ENCODE measurements around the gene NTN3.
A peak's percentile ranks its signal among the peaks of the same experiment; 100 is the strongest.

DNA sequence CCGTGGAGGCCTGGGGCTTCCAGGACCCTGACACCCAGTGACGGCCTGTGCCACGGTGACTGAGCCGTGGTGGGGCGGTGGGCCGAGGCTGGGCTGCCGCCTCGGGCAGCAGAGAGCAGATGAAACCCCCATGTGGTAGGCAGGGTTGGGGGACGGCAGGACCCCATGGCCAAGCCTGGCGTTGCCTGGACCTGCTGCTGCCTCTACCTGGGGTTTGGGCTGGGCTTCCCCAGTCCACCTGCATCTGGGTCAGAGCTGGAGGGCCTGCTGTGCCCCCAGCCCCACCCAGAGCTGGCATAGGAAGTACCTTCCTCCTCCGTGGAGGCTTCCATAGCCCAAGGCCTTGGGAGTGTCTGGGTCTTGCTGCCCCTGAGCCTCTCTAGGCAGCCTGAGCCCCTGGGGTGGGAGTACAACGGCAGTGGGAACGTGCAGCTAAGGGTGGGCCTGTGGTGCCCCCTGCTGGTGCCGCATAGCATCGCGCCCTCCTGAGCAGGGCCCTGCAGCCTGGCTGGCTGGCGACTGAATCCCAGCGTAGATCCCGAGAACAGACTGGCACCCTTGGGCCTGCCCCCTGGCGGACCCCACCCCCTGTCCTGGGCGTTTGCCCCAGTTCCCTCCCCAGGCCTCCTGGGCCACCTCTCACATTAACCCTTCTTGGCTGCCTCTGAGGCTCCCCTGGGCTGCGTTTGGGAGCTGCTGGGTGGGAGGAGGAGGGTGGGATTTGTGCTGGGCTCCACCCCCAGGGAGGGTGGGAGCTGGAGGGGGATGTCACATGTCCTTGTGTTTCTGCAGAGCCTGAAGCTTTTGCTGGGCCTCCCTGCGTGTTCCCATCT, 30.0 kb downstream of the NTN3 start:
- TF ChIP-seq POLR2A (IDR thresholded peaks at IDR 0.05; ENCODE audit: low read depth, low read length) (0 out of 2 replicates have a peak, but pooled peaks have one; percentile 29), SMC3 (IDR thresholded peaks at IDR 0.05; ENCODE audit: low read depth, low read length) (peak; percentile 83), MXI1 (IDR thresholded peaks at IDR 0.05; ENCODE audit: borderline replicate concordance, low read depth, low read length) (peak; percentile 38; the same call in 1 of the 2 replicates), RAD21 (IDR thresholded peaks at IDR 0.05; ENCODE audit: low read length) (peak; percentile 95), RFX5 (IDR thresholded peaks at IDR 0.05; ENCODE audit: low read depth, low read length) (no peak)
- TF ChIP-seq, protein P1, sequence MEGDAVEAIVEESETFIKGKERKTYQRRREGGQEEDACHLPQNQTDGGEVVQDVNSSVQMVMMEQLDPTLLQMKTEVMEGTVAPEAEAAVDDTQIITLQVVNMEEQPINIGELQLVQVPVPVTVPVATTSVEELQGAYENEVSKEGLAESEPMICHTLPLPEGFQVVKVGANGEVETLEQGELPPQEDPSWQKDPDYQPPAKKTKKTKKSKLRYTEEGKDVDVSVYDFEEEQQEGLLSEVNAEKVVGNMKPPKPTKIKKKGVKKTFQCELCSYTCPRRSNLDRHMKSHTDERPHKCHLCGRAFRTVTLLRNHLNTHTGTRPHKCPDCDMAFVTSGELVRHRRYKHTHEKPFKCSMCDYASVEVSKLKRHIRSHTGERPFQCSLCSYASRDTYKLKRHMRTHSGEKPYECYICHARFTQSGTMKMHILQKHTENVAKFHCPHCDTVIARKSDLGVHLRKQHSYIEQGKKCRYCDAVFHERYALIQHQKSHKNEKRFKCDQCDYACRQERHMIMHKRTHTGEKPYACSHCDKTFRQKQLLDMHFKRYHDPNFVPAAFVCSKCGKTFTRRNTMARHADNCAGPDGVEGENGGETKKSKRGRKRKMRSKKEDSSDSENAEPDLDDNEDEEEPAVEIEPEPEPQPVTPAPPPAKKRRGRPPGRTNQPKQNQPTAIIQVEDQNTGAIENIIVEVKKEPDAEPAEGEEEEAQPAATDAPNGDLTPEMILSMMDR (conservative IDR thresholded peaks at IDR 0.05; ENCODE audit: low read depth, low read length): peak; percentile 96

Measured in IMR-90 (cell line).